ENCODE measurements around the gene TTC36. TPM values are rescaled to one million over a fixed set of nuclear protein-coding genes. Genes with fewer than 3 reads are reported as not detected.

Gene TTC36
- total and polyA plus RNA-seq, 2 of the 4 experiments (the other 2 are of a cell fraction) = not detected

DNA sequence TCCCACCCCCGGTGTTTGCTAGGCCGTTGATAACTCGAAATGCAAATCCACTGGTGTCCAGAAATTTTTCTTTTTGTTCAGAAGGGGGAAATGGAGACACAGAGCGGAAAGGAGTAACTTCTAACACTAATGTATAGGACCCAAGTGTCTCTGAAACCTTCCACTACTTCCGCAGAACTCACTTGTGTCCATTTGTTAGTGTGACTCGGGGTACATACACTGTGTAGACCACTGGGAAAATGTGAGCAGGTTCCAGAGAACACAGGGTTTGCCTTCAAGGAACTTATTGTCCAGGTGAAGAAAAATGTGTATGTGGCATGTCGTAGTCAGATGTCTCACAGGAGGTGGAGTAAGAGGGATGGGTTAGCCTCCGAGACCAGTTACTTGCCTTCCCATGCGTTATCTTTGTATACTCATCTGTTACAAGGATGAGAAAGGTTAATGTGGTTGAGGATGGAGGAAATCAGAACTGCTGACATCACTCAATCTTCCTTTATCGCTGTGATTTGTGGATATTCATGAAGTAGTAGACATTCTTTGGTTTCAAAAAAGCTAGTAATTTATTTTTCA is 45.8 kb downstream of the TTC36 start:
- intact Hi-C loops (cut with micrococcal nuclease) = no loop called here
- Histone ChIP-seq H3K14ac (replicated peaks; ENCODE audit: low read depth, low read length) (peak overlapping the region; percentile 100), H3K23ac (ENCODE audit: low read depth, low read length) (peak overlapping the region; percentile 99), H2BK120ac (ENCODE audit: low read depth, low read length) (peak overlapping the region; percentile 65; the same call in 1 of the 2 replicates), H3K36me3 (ENCODE audit: control insufficient read depth, insufficient read depth, low read length) (peaks cover 6% of the 10 kb centered on the region), H3K56ac (ENCODE audit: extremely low read depth, insufficient read depth, low read length) (peak overlapping the region; percentile 98), H3K9ac (ENCODE audit: low read depth, low read length) (peak overlapping the region; percentile 100), H3K9me3 (ENCODE audit: control insufficient read depth, insufficient read depth, low read length) (no peaks in the 10 kb centered on the region), H2BK20ac (ENCODE audit: low read depth, low read length) (no peak overlapping the region), H4K20me1 (ENCODE audit: insufficient read depth, low read length) (peaks cover 53% of the 10 kb centered on the region), H3K4me2 (ENCODE audit: low read depth, low read length) (peak overlapping the region; percentile 98), H4K8ac (ENCODE audit: low read depth in 2 of 2, low read length in 2 of 2) (peak overlapping the region; percentile 97 to 99), H3K27ac (ENCODE audit: insufficient read depth, low read length) (peak overlapping the region; percentile 100), H4K5ac (ENCODE audit: low read depth, low read length) (peak overlapping the region; percentile 99), H3K18ac (ENCODE audit: low read depth, low read length) (peak overlapping the region; percentile 98), H3K4ac (ENCODE audit: low read depth, low read length) (peak overlapping the region; percentile 98), H3K9me1 (ENCODE audit: insufficient read depth, low read length) (peaks cover 10% of the 10 kb centered on the region), H2BK5ac (ENCODE audit: low read depth, low read length, poor library complexity, severe bottlenecking) (peak overlapping the region; percentile 99), H2AFZ (replicated peaks; ENCODE audit: low read length, poor library complexity) (peak overlapping the region; percentile 81), H2BK15ac (ENCODE audit: low read depth, low read length) (no peak overlapping the region), H3K79me1 (ENCODE audit: low read depth in 1 of 2, low read length in 2 of 2) (peaks cover 0 to 20% of the 10 kb centered on the region in 2 experiments; a peak in 2 of 4 replicates), H2AK5ac (ENCODE audit: low read depth, low read length) (peak overlapping the region; percentile 99), H3K27me3 (ENCODE audit: control insufficient read depth, insufficient read depth, low read length) (no peaks in the 10 kb centered on the region), H2AK9ac (replicated peaks; ENCODE audit: low read depth, low read length, poor library complexity) (peak overlapping the region; percentile 100), H4K91ac (ENCODE audit: insufficient read depth, low read depth, low read length) (peak overlapping the region; percentile 99), H3K4me1 (ENCODE audit: control insufficient read depth, insufficient read depth, low read length) (peaks cover 7% of the 10 kb centered on the region), H3K4me3 (ENCODE audit: insufficient read depth, low read depth, low read length) (peak overlapping the region; percentile 99)
- dilution Hi-C loops (cut with HindIII; ENCODE audit: low sequenced_read_pairs, unreplicated experiment) = no loop called here
- POLR2A ChIA-PET (ENCODE audit: unreplicated experiment) = interaction anchor here (0.5 to 1.2 kb wide), 2 partner anchors 20 to 40 kb away, joined by 3 read pairs; no protein-coding TSS in a partner anchor
- in situ Hi-C loops (cut with MboI; ENCODE audit: low sequenced_read_pairs) = no loop called here
- BruUV-seq (replicated peaks) = TSS peak; percentile 43
- DNase-seq (peak; percentile 75), ATAC-seq (ENCODE audit: low read depth) (peak; percentile 19)
- CTCF ChIA-PET = interaction anchor here (1.1 kb wide), 1 partner anchor 36 kb away, joined by 3 read pairs; no protein-coding TSS in a partner anchor
- TF ChIP-seq MXI1 (IDR thresholded peaks at IDR 0.05; ENCODE audit: borderline replicate concordance, low read depth, low read length) (0 out of 2 replicates have a peak, but pooled peaks have one; percentile 26), RAD21 (IDR thresholded peaks at IDR 0.05; ENCODE audit: low read length) (no peak), POLR2A (IDR thresholded peaks at IDR 0.05; ENCODE audit: low read depth, low read length) (peak; percentile 53; the same call in 1 of the 2 replicates), MAFK (IDR thresholded peaks at IDR 0.05; ENCODE audit: low read depth, low read length) (peak; percentile 83), CEBPB (IDR thresholded peaks at IDR 0.05; ENCODE audit: low read depth, low read length) (0 out of 2 replicates have a peak, but pooled peaks have one; percentile 16), MAZ (IDR thresholded peaks at IDR 0.05; ENCODE audit: borderline replicate concordance, low read depth, low read length) (no peak)
- TF ChIP-seq, protein P1, sequence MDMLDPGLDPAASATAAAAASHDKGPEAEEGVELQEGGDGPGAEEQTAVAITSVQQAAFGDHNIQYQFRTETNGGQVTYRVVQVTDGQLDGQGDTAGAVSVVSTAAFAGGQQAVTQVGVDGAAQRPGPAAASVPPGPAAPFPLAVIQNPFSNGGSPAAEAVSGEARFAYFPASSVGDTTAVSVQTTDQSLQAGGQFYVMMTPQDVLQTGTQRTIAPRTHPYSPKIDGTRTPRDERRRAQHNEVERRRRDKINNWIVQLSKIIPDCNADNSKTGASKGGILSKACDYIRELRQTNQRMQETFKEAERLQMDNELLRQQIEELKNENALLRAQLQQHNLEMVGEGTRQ (IDR thresholded peaks at IDR 0.05; ENCODE audit: low read depth, low read length) = 0 out of 2 replicates have a peak, but pooled peaks have one; percentile 12
- WGBS, 2 experiments (ENCODE audit: extremely low coverage in 2 of 2, insufficient read length in 1 of 2) = no CpG with 5 or more reads among the region's 10 CpGs

Measured in IMR-90 (cell line).